ENCODE results near the gene ARRB1. TPM values are rescaled to one million over a fixed set of nuclear protein-coding genes. Genes with fewer than 3 reads are reported as not detected.

ARRB1 gene
- total and polyA plus RNA-seq, 9 of the 15 experiments (the other 6 are each of a cell fraction or from before 2014, with no cell fraction given): 6.6 to 45.4 (median 28.5) TPM

DNA sequence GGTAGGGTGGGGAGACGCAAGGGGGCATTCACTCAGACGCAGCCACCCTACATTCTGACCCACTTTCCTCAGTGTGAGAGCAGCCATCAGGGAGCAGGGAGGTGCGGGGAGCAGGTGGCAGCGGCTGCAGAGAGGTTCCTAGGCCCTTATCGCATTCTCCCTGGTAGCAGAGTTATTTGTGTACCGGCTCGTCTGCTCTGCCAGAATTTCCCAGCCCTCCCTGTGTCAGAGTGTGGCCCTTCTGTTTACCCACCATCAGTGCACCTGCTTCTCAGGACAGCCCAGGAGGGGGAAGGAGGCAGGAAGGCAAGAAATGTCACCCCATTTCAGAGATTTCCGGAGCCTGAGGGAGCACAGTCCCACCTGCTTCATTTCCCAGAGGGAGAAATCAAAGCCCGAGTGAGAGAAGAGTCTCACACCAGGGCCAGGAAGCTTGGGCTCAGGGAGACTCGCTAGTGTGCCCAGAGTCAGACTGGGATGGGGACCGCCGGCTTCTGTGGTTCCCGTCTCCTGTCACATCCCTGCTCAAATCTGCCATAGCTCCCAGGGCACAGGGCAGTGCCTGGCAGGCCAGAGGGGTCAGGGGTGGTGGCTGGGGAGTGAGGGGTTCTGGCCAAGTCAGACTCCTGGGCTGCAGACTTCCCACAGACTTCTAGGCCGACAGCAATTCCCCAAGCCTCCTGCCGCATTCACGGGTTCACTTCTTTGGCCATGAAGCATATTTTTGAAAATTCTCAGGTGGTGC, 49.7 kb downstream of the ARRB1 start (continued):
- TF ChIP-seq, protein P1, sequence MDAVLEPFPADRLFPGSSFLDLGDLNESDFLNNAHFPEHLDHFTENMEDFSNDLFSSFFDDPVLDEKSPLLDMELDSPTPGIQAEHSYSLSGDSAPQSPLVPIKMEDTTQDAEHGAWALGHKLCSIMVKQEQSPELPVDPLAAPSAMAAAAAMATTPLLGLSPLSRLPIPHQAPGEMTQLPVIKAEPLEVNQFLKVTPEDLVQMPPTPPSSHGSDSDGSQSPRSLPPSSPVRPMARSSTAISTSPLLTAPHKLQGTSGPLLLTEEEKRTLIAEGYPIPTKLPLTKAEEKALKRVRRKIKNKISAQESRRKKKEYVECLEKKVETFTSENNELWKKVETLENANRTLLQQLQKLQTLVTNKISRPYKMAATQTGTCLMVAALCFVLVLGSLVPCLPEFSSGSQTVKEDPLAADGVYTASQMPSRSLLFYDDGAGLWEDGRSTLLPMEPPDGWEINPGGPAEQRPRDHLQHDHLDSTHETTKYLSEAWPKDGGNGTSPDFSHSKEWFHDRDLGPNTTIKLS (IDR thresholded peaks at IDR 0.05; ENCODE audit: borderline replicate concordance, low read depth): no peak
- TF ChIP-seq ESRRA (IDR thresholded peaks at IDR 0.05; ENCODE audit: borderline replicate concordance, low read depth): no peak
- TF ChIP-seq, protein P2, sequence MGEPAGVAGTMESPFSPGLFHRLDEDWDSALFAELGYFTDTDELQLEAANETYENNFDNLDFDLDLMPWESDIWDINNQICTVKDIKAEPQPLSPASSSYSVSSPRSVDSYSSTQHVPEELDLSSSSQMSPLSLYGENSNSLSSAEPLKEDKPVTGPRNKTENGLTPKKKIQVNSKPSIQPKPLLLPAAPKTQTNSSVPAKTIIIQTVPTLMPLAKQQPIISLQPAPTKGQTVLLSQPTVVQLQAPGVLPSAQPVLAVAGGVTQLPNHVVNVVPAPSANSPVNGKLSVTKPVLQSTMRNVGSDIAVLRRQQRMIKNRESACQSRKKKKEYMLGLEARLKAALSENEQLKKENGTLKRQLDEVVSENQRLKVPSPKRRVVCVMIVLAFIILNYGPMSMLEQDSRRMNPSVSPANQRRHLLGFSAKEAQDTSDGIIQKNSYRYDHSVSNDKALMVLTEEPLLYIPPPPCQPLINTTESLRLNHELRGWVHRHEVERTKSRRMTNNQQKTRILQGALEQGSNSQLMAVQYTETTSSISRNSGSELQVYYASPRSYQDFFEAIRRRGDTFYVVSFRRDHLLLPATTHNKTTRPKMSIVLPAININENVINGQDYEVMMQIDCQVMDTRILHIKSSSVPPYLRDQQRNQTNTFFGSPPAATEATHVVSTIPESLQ (CRISPR knock-in tag; IDR thresholded peaks at IDR 0.05): no peak
- TF ChIP-seq CSDE1 (IDR thresholded peaks at IDR 0.05): no peak
- no peak for TF ChIP-seq U2AF2 (optimal IDR thresholded peaks at IDR 0.05; ENCODE audit: low read depth, low read length)
- TF ChIP-seq, protein P3, sequence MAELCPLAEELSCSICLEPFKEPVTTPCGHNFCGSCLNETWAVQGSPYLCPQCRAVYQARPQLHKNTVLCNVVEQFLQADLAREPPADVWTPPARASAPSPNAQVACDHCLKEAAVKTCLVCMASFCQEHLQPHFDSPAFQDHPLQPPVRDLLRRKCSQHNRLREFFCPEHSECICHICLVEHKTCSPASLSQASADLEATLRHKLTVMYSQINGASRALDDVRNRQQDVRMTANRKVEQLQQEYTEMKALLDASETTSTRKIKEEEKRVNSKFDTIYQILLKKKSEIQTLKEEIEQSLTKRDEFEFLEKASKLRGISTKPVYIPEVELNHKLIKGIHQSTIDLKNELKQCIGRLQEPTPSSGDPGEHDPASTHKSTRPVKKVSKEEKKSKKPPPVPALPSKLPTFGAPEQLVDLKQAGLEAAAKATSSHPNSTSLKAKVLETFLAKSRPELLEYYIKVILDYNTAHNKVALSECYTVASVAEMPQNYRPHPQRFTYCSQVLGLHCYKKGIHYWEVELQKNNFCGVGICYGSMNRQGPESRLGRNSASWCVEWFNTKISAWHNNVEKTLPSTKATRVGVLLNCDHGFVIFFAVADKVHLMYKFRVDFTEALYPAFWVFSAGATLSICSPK (IDR thresholded peaks at IDR 0.05; ENCODE audit: borderline replicate concordance): no peak
